ENCODE results near the gene CTNNA2. TPM values are rescaled to one million over a fixed set of nuclear protein-coding genes. Genes with fewer than 3 reads are reported as not detected.

Gene CTNNA2
- total RNA-seq, 1 experiment from 2014 or later: 5.5 TPM

DNA sequence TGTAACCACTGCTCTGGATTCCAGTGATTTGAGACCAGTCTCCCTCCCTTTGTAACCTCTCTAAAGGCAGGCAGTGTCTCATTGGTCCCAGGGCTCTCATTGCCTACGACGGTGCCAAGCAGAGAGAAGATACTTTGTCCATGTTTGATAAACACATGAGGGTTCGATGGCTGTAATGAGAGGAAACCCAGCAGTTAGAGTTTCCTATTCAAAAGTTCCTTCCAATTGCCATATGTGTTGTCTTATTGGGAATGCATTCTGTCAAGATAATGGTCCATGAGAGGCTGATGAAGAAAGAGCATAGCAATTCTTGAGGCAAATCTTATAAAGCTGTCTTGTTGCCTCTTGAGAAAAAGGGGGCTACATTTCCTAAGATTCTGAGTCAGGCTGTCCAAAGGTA, 499.2 kb downstream of the CTNNA2 start:
- no peak overlapping the region for H2BK12ac ChIP-seq (ENCODE audit: insufficient read length, low read depth, low read length)
- H3K23ac ChIP-seq (ENCODE audit: insufficient read length, low read depth, low read length): no peak overlapping the region
- no peaks in the 10 kb centered on the region for H4K20me1 ChIP-seq (ENCODE audit: control insufficient read depth, insufficient read depth, insufficient read length)
- no peak overlapping the region for H3T11ph ChIP-seq (ENCODE audit: low read length)
- H3K18ac ChIP-seq (ENCODE audit: insufficient read length, low read depth, low read length): no peak overlapping the region
- no peak overlapping the region for H3K9ac ChIP-seq (ENCODE audit: extremely low read depth, insufficient read length, low read length)
- no peak overlapping the region for H2BK15ac ChIP-seq (ENCODE audit: low read depth, low read length)
- no peak overlapping the region for H3K4ac ChIP-seq (ENCODE audit: low read depth, low read length)
- H4K5ac ChIP-seq (ENCODE audit: insufficient read length, low read depth, low read length): no peak overlapping the region
- peaks cover 51% of the 10 kb centered on the region for H3K27me3 Mint-ChIP-seq (ENCODE audit: low read depth)
- no peak overlapping the region for H3K56ac ChIP-seq (ENCODE audit: insufficient read length, low read depth, low read length)
- peaks cover 20 to 25% of the 10 kb centered on the region in 2 experiments for H3K4me1 Mint-ChIP-seq
- H3K9me3 Mint-ChIP-seq: no peaks in the 10 kb centered on the region
- H4K91ac ChIP-seq (ENCODE audit: insufficient read length, low read depth, low read length): no peak overlapping the region
- H3K79me1 ChIP-seq (ENCODE audit: insufficient read depth, low read depth, low read length, poor library complexity, severe bottlenecking): no peaks in the 10 kb centered on the region
- H2AK5ac ChIP-seq (ENCODE audit: insufficient read length, low read length): no peak overlapping the region
- H3K23me2 ChIP-seq (ENCODE audit: insufficient read length, low read depth, low read length, poor library complexity, severe bottlenecking): peaks cover 2% of the 10 kb centered on the region
- WGBS (ENCODE audit: extremely low coverage, insufficient read length, low lambda C conversion rate): no CpG with 5 or more reads among the region's 3 CpGs
- H3K4me1 ChIP-seq (ENCODE audit: insufficient read depth, low read length): peaks cover 8% of the 10 kb centered on the region; the same call in 1 of the 2 replicates
- no peaks in the 10 kb centered on the region for H3K36me3 Mint-ChIP-seq (ENCODE audit: insufficient read depth in 1 of 3, low read depth in 3 of 3)
- peaks cover 7% of the 10 kb centered on the region; the same call in 1 of the 2 replicates for H3K27me3 ChIP-seq (ENCODE audit: insufficient read depth, low read length)
- TF ChIP-seq, protein P1, sequence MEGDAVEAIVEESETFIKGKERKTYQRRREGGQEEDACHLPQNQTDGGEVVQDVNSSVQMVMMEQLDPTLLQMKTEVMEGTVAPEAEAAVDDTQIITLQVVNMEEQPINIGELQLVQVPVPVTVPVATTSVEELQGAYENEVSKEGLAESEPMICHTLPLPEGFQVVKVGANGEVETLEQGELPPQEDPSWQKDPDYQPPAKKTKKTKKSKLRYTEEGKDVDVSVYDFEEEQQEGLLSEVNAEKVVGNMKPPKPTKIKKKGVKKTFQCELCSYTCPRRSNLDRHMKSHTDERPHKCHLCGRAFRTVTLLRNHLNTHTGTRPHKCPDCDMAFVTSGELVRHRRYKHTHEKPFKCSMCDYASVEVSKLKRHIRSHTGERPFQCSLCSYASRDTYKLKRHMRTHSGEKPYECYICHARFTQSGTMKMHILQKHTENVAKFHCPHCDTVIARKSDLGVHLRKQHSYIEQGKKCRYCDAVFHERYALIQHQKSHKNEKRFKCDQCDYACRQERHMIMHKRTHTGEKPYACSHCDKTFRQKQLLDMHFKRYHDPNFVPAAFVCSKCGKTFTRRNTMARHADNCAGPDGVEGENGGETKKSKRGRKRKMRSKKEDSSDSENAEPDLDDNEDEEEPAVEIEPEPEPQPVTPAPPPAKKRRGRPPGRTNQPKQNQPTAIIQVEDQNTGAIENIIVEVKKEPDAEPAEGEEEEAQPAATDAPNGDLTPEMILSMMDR (conservative IDR thresholded peaks at IDR 0.05): no peak
- no peaks in the 10 kb centered on the region for H3K79me2 ChIP-seq (ENCODE audit: insufficient read depth, low read length)
- H2BK5ac ChIP-seq (ENCODE audit: insufficient read length, low read length): no peak overlapping the region
- no peak overlapping the region for H2BK120ac ChIP-seq (ENCODE audit: low read depth, low read length, poor library complexity, severe bottlenecking)
- H2AFZ ChIP-seq (ENCODE audit: low read length): no peak overlapping the region
- no peak overlapping the region for H3K4me3 Mint-ChIP-seq
- no peak overlapping the region for H3K27ac ChIP-seq (ENCODE audit: insufficient read length, low read depth, low read length)
- DNase-seq: no peak
- no peak overlapping the region for H3K27ac Mint-ChIP-seq
- no peak overlapping the region for H4K8ac ChIP-seq (replicated peaks; ENCODE audit: insufficient read length, low read depth, low read length)
- H2BK20ac ChIP-seq (ENCODE audit: low read depth, low read length, poor library complexity, severe bottlenecking): no peak overlapping the region
- H3K4me2 ChIP-seq (ENCODE audit: insufficient read depth, insufficient read length, low read length): no peak overlapping the region
- H3K9me3 ChIP-seq (ENCODE audit: control insufficient read depth, low read depth, low read length): no peaks in the 10 kb centered on the region
- no peak overlapping the region for H3K14ac ChIP-seq (ENCODE audit: insufficient read depth, low read length)

All from H9 (cell line).